GM19328 (cell line): ENCODE data around the gene ANKH.
"Not testable (repeated sequence)": the region's sequence is repeated elsewhere in the genome, so short reads cannot be mapped to it uniquely, and the experiment has no call there.

Experiments used
- ATAC-seq: cut with Tn5 transposase; IDR thresholded peaks from one replicate; pipeline ENCODE4 v1.9.1; 2021; ENCODE audit warnings: mild to moderate bottlenecking, moderate library complexity; ENCODE audit not compliant: unreplicated experiment

ANKH gene

DNA sequence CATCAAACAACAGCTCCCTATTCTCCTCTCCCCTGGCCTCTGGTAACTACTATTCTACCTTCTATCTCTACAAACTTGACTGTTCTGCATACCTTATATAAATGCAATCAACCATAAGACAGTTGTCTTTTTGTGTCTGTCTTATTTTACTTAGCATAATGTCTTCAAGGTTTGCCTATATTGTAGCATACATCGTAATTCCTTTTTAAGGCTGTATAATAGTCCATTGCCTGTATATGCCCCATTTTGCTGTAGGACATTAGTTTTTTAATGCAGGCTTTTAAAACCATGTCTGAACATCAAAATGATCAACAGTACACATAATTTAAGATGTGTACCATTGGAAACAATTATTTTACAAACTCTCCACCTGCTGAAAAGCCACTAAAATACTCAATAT, 12.4 kb downstream of the ANKH start:
- ATAC-seq, result no peak

- ATAC-seq, result no peak
Measured at GRCh38 chr5:14855366-14855765, 16.2 kb downstream of the ANKH start.

- no peak for ATAC-seq
Measured at GRCh38 chr5:14854799-14855198, 16.8 kb downstream of the ANKH start.

DNA sequence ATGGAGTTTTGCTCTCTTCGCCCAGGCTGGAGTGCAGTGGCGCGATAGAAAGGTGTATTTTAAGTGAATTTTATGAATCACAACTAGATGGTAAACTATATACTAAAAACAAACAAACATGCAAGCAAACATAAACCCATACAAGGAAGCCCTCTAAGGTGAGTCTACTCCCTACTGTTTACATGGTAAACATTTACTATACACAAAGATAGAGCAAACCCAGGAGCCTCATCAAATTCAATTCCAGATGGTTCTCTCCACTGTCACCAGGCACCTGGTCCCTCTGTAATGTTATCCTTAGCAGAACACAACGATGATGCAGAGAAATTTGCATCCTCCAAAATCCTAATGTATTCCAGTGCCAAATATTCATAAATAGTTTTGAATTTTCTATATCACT, 17.9 kb downstream of the ANKH start:
- ATAC-seq, result no peak

DNA sequence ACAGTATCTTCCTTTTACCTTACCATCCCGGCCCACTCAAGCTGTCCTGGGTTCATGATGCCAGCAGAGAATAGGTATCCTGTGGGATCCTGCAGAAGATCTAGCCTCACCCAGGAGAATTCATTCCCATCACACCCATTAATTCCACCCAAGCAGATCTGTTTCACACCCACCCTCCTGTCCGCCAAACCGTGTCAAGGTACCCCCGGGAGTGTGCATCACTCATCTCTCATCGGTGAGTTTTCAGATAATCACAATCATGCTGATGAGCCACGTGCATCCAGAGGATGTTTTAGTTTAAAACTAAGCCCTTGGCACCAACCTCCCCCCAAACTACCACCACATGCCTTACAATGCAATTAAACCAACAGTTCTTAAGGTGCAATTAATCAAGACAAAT, 18.8 kb downstream of the ANKH start:
- no peak for ATAC-seq

DNA sequence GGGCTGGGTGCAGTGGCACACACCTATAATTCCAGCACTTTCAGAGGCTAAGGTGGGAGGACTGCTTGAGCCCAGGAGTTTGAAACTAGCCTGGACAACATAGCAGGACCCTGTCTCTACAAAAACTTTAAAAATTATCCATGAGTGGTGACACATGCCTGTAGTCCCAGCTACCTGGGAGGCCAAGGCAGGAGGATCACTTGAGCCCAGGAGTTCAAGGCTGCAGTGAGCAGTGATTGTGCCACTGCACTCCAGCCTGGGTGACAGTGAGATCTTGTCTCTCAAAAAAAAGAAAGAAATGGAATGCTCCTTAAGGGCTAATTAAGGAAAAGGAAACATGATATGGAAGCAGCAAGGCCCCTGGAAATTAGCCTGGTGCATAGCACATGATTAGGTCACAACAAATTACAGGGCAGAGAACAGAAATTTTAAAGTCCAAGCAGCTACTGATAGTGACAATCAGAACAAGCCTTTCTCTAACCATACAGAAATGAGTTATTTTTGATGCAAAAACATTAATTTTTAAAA, 19.5 kb downstream of the ANKH start:
- no peak for ATAC-seq

DNA sequence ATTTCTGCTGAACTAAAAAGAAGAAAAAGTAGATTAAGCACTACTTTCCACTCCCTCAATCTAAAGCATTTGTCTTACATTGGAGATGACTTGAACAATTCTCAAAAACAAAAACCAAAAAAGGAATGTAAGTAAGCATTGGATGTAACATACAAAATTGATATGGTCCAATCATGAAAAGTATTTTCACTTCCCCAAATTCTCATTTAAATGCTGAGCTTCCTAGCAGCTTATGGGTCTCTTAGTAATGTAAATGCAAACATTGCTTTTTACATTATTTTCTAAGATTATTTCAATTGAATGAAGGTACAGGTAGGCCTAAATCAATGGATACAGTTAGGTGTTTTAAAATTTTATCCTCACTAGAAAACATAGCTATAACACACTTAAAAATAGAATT, 20.0 kb downstream of the ANKH start:
- no peak for ATAC-seq

- ATAC-seq, result no peak
Measured at GRCh38 chr5:14851050-14851419, 20.5 kb downstream of the ANKH start.

- no peak for ATAC-seq
Measured at GRCh38 chr5:14850419-14851049, 21.0 kb downstream of the ANKH start.

- no peak for ATAC-seq
Measured at GRCh38 chr5:14849516-14850294, 21.9 kb downstream of the ANKH start.

DNA sequence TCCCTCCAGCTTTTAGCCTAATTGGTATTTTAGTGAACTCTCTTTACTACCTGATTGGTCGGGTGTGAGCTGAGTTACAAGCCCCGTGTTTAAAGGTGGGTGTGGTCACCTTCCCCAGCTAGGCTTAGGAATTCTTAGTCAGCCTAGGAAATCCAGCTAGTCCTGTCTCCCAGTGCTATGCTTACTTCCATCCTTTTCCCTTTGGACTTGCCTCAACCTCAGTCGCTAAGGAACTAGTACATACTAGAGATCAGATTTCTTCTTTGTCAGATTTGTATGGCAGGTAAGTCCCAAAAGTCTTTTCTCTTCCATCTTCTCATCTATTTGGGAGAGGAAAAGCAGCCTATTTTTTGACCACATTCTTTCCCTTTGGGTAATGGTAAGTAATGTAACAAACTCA, 22.6 kb downstream of the ANKH start:
- not testable (repeated sequence) for ATAC-seq

DNA sequence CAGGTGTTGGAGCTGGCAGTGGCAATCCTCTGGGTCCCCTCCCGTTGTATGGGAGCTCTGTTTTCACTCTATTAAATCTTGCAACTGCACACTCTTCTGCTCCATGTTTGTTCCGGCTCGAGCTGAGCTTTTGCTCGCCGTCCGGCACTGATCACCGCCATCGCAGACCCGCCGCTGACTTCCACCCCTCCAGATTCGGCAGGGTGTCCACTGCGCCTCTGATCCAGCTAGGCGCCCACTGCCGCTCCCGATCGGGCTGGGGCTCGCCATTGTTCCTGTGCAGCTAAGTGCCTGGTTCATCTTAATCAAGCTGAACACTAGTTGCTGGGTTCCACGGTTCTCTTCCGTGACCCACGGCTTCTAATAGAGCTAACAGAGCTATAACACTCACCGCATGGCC, 23.2 kb downstream of the ANKH start:
- no peak for ATAC-seq

DNA sequence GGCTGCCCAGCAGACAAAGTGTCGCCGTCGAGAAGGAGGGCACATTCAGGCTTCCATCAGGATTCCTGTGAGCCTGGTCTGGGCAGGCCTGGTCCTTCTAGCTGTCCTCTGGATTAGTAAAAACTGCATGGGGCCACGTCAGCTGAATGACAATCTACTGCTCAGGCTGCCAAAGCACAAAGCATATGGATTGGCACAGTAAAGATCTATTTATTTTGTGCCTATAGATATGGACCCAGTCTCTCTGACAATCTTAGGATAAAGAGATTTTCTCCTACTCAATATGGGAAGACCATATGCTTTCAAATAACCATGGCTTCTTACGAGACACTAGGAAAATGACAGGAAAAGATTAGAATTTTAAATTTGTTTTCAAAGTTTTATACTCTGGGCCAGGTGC, 24.1 kb downstream of the ANKH start:
- ATAC-seq, result no peak

GRCh38 chr5:14842117-14842516, 29.5 kb downstream of the ANKH start:
- no peak for ATAC-seq

DNA sequence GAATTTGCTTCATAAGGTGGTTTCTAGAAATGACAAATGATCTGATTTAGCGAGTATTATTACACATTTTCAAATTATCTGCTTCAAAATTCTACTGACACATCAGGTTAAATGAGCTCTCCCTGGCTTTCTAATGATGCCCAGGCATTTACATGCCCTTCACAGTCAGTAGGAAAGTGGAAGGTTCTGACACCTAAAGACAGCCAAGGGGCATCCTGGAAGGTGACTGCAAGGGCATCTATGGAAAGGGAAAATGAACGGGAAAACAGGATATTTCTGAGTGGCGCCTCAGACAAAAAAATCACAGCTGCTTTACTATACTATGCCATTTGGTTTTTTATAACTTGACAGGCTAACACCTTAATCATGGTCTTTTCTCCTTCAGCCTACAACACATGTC, 31.0 kb downstream of the ANKH start:
- ATAC-seq, result no peak

- ATAC-seq, result no peak
Measured at GRCh38 chr5:14838396-14839319, 32.9 kb downstream of the ANKH start.

DNA sequence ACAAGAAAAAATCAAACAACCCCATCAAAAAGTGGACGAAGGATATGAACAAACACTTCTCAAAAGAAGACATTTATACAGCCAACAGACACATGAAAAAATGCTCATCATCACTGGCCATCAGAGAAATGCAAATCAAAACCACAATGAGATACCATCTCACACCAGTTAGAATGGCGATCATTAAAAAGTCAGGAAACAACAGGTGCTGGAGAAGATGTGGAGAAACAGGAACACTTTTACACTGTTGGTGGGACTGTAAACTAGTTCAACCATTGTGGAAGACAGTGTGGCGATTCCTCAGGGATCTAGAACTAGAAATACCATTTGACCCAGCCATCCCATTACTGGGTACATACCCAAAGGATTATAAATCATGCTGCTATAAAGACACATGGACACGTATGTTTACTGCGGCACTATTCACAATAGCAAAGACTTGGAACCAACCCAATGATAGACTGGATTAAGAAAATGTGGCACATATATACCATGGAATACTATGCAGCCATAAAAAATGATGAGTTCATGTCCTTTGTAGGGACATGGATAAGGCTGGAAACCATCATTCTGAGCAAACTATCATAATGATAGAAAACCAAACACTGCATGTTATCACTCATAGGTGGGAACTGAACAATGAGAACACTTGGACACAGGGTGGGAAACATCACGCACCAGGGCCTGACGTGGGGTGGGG, 34.0 kb downstream of the ANKH start:
- ATAC-seq, result not testable (repeated sequence)

GRCh38 chr5:14834584-14835550, 36.7 kb downstream of the ANKH start:
- no peak for ATAC-seq

- no peak for ATAC-seq
Measured at GRCh38 chr5:14834062-14834461, 37.5 kb downstream of the ANKH start.

GRCh38 chr5:14831006-14831338, 40.6 kb downstream of the ANKH start:
- ATAC-seq, result no peak
